SK-N-SH treated with all-trans-retinoic acid at 6 μM for 48 hours (cell line): ENCODE results near the gene UBP1.
A peak's percentile ranks its signal among the peaks of the same experiment; 100 is the strongest.

Experiments used
- ATAC-seq: fragments of 200-7000 bp; cut with Tn5 transposase; 3 replicates; pipeline ENCODE4 v1.9.1; 2020; ENCODE audit warnings: mild to moderate bottlenecking, moderate library complexity
- ARNTL ChIP-seq: fragments of 450-650 bp; formaldehyde crosslinking; IDR thresholded peaks from 2 replicates; pipeline ENCODE4 v1.5.0; 2020; ENCODE audit warnings: low read depth, mild to moderate bottlenecking, moderate library complexity, borderline replicate concordance
- BACH2 ChIP-seq: fragments of 250-450 bp; sonication (Bioruptor Pico); IDR thresholded peaks from 2 replicates; pipeline ENCODE4 v1.9.0; 2021; ENCODE audit warnings: mild to moderate bottlenecking, borderline replicate concordance
- CSDC2 ChIP-seq: fragments of 250-450 bp; sonication (Bioruptor Pico); IDR thresholded peaks from 2 replicates; pipeline ENCODE4 v1.5.0; 2020; ENCODE audit warnings: mild to moderate bottlenecking, moderate library complexity
- ESRRG ChIP-seq: fragments of 250-450 bp; sonication (Bioruptor Pico); IDR thresholded peaks from 2 replicates; pipeline ENCODE4 v1.6.1; 2021; ENCODE audit warnings: mild to moderate bottlenecking
- GLIS3 ChIP-seq: fragments of 250-450 bp; sonication (Bioruptor Pico); IDR thresholded peaks from 2 replicates; pipeline ENCODE4 v1.5.0; 2020; ENCODE audit warnings: mild to moderate bottlenecking, moderate library complexity
- ISL1 ChIP-seq: fragments of 250-450 bp; sonication (Bioruptor Pico); IDR thresholded peaks from 2 replicates; pipeline ENCODE4 v2.1.2; 2022; ENCODE audit warnings: mild to moderate bottlenecking, moderate library complexity
- PPARA ChIP-seq: fragments of 250-450 bp; sonication (Bioruptor Pico); IDR thresholded peaks from 2 replicates; pipeline ENCODE4 v1.5.0; 2020; ENCODE audit warnings: mild to moderate bottlenecking, borderline replicate concordance
- RARB ChIP-seq: fragments of 250-450 bp; sonication (Bioruptor Pico); IDR thresholded peaks from 2 replicates; pipeline ENCODE4 v1.8.0; 2021; ENCODE audit warnings: mild to moderate bottlenecking, moderate library complexity
- TCF4 ChIP-seq: fragments of 250-450 bp; sonication (Bioruptor Pico); IDR thresholded peaks from 2 replicates; pipeline ENCODE4 v1.8.0; 2021; ENCODE audit warnings: mild to moderate bottlenecking, moderate library complexity, borderline replicate concordance
- TOX ChIP-seq: fragments of 250-450 bp; sonication (Bioruptor Pico); IDR thresholded peaks from 2 replicates; pipeline ENCODE4 v1.8.0; 2021; ENCODE audit warnings: mild to moderate bottlenecking, moderate library complexity, borderline replicate concordance
- ZC3H10 ChIP-seq: fragments of 250-450 bp; sonication (Bioruptor Pico); IDR thresholded peaks from 2 replicates; pipeline ENCODE4 v1.5.1; 2021; ENCODE audit warnings: mild to moderate bottlenecking, moderate library complexity
- ZNF565 ChIP-seq: fragments of 450-650 bp; formaldehyde crosslinking; conservative IDR thresholded peaks from 2 replicates; pipeline ENCODE4 v1.5.0; 2020; ENCODE audit warnings: low read depth, mild to moderate bottlenecking, moderate library complexity
- ZNF8 ChIP-seq: fragments of 450-650 bp; formaldehyde crosslinking; IDR thresholded peaks from 2 replicates; pipeline ENCODE4 v1.5.0; 2020; ENCODE audit warnings: mild to moderate bottlenecking, moderate library complexity
- TF ChIP-seq, protein P1 (sequence below): fragments of 250-450 bp; sonication (Bioruptor Pico); IDR thresholded peaks from 2 replicates; pipeline ENCODE4 v1.5.1; 2020; ENCODE audit warnings: low read depth, mild to moderate bottlenecking, moderate library complexity
- TF ChIP-seq, protein P2 (sequence below): fragments of 250-450 bp; sonication (Bioruptor Pico); IDR thresholded peaks from 2 replicates; pipeline ENCODE4 v1.8.0; 2020; ENCODE audit warnings: mild to moderate bottlenecking, moderate library complexity, borderline replicate concordance
- TF ChIP-seq, protein P3 (sequence below): fragments of 250-450 bp; sonication (Bioruptor Pico); IDR thresholded peaks from 2 replicates; pipeline ENCODE4 v1.5.0; 2020; ENCODE audit warnings: mild to moderate bottlenecking, moderate library complexity
- TF ChIP-seq, protein P4 (sequence below): fragments of 250-450 bp; sonication (Bioruptor Pico); IDR thresholded peaks from 2 replicates; pipeline ENCODE4 v1.8.0; 2021; ENCODE audit warnings: low read depth, mild to moderate bottlenecking, moderate library complexity, borderline replicate concordance
- TF ChIP-seq, protein P5 (sequence below): fragments of 250-450 bp; sonication (Bioruptor Pico); IDR thresholded peaks from 2 replicates; pipeline ENCODE4 v1.5.1; 2021; ENCODE audit warnings: mild to moderate bottlenecking, moderate library complexity

UBP1 gene

DNA sequence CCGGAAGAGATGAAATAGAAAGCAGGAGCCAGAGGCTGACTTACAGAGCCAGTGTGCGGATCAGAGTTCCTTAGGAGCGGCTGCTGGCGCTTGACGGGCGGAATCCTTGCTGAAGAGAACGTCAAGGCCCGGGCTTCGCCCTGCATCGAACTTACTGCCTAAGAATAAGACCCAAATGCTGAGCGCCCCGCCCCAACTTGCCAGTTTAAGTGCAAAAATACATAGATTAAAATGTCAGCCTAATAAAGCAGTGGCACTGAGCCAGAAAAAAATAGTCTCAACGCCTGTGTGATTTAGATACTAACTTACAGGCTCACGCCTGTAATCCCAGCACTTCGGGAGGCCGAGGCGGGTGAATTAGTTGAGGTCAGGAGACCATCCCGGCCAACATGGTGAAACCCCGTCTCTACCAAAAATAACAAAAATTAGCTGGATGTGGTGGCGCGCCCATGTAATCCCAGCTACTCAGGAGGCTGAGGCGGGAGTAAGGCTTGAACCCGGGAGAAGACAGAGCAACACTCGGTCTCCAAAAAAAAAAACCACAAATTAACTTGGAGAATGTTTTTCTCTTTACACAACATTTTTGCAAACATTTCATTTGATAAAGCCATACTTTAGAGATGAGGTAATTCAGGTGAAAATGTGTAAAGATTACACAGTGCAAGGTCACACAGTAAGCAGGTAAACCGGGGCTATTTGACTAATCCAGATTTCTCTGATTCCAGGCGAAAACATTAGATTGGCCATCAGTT lies 1.2 kb upstream of the UBP1 start (continued):
- TF ChIP-seq, protein P1, sequence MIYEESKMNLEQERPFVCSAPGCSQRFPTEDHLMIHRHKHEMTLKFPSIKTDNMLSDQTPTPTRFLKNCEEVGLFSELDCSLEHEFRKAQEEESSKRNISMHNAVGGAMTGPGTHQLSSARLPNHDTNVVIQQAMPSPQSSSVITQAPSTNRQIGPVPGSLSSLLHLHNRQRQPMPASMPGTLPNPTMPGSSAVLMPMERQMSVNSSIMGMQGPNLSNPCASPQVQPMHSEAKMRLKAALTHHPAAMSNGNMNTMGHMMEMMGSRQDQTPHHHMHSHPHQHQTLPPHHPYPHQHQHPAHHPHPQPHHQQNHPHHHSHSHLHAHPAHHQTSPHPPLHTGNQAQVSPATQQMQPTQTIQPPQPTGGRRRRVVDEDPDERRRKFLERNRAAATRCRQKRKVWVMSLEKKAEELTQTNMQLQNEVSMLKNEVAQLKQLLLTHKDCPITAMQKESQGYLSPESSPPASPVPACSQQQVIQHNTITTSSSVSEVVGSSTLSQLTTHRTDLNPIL, result no peak
- no peak for TF ChIP-seq ESRRG (CRISPR knock-in tag)
- TF ChIP-seq, all 23 proteins: peak for 0

DNA sequence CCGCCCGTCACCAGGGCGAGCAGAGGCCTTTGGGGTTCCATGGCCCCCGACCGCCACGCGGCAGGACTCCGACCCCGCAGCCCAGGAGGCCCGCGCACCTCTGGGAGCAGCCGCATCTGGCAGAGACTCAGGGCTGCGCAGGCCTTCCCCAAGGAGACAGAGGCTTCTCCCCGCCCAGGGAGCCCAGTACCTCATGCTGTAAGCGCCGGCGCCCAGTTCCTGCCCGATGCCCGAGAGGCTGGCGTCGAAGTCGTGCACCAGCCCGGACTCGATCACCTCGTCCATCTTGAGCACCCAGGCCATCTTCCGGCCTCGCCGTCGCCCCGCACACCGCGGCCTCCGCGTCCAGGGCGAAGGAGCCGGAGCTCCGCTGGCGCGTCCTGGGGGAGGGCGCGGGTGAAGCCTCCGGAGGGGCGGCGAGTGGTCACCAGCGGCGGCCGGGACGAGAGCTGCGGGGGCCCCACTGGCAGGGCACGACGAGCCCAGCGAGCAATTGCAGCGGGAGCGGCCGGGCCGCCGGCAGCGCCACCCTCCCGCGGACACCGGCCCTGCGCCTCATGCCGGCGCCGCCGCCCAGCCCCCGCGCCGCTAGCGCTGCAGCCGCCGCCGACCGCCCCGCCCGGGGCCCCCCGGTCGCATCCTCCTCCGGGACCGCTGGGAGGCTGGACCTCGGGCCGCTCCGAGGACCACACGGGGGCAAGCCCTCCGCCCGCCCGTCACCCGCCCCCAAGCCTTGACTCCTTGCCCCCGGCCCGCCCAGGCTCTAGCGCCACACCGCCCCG lies 468 bp downstream of the UBP1 start:
- ATAC-seq, result peak; percentile 4
- TF ChIP-seq ZNF8 (CRISPR knock-in tag) (no peak), ZNF565 (CRISPR knock-in tag) (no peak)
- TF ChIP-seq, protein P2, sequence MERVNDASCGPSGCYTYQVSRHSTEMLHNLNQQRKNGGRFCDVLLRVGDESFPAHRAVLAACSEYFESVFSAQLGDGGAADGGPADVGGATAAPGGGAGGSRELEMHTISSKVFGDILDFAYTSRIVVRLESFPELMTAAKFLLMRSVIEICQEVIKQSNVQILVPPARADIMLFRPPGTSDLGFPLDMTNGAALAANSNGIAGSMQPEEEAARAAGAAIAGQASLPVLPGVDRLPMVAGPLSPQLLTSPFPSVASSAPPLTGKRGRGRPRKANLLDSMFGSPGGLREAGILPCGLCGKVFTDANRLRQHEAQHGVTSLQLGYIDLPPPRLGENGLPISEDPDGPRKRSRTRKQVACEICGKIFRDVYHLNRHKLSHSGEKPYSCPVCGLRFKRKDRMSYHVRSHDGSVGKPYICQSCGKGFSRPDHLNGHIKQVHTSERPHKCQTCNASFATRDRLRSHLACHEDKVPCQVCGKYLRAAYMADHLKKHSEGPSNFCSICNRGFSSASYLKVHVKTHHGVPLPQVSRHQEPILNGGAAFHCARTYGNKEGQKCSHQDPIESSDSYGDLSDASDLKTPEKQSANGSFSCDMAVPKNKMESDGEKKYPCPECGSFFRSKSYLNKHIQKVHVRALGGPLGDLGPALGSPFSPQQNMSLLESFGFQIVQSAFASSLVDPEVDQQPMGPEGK (CRISPR knock-in tag), result 0 out of 2 replicates have a peak, but pooled peaks have one; percentile 31

DNA sequence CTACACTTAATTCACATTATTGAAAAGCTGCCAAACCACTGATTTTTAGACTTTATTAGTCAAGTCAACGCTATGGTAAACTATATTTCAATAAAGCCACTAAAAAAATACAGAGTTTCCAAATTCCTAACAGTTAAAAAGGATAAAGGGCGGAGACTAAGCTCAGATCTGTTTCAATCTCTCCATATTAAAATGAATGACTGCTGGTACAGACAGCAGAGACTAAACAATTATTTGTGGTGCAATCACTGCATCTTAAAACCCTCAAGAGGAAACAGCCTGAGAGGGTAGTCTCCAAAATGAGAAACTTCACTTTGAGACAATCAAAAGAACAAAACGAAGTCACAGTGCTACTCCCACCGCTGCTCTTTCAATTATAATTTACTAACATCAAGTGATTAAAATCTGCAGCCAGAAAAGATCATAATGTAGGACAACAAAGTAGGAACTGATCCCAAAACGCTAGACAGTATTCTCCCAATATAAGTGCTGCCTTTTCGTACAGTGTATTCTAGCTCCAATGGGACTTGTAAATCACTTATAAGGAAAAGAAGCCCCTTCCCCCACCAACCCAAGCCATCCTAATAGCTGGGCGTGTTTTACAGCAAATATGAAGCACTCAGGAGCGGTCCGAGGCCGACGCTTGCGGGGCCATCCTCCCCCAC lies 1.2 kb downstream of the UBP1 start:
- TF ChIP-seq ZNF8 (CRISPR knock-in tag) (no peak), CSDC2 (CRISPR knock-in tag) (no peak), ESRRG (CRISPR knock-in tag) (no peak), TCF4 (CRISPR knock-in tag) (no peak)
- peak; percentile 0; the same call in 1 of the 3 replicates for ATAC-seq

DNA sequence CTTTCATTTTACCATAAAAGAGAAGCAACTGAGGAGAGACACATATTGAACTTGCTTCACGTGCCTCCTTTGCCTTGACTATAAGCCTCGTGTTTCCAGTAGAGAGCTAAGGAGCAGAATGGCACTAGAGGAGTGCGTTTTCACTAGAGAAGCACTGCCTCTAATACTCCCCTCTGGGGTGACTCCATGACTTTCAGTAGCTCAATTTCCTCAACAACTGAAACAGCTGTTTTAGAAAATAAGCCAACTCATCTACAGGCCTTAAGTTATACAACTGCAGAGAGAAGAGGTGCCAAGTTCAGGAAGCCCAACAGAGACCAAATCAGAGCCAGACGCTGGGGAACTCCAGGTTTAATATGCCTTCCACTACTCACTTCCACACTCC lies 1.9 kb downstream of the UBP1 start:
- no peak for ATAC-seq
- TF ChIP-seq ISL1 (CRISPR knock-in tag) (no peak), ZNF565 (CRISPR knock-in tag) (no peak), BACH2 (CRISPR knock-in tag) (no peak), CSDC2 (CRISPR knock-in tag) (no peak), ARNTL (CRISPR knock-in tag) (no peak), ESRRG (CRISPR knock-in tag) (no peak), RARB (CRISPR knock-in tag) (no peak), PPARA (no peak), TOX (CRISPR knock-in tag) (no peak), GLIS3 (no peak), ZC3H10 (CRISPR knock-in tag) (no peak), TCF4 (CRISPR knock-in tag) (no peak)
- TF ChIP-seq, protein P3, sequence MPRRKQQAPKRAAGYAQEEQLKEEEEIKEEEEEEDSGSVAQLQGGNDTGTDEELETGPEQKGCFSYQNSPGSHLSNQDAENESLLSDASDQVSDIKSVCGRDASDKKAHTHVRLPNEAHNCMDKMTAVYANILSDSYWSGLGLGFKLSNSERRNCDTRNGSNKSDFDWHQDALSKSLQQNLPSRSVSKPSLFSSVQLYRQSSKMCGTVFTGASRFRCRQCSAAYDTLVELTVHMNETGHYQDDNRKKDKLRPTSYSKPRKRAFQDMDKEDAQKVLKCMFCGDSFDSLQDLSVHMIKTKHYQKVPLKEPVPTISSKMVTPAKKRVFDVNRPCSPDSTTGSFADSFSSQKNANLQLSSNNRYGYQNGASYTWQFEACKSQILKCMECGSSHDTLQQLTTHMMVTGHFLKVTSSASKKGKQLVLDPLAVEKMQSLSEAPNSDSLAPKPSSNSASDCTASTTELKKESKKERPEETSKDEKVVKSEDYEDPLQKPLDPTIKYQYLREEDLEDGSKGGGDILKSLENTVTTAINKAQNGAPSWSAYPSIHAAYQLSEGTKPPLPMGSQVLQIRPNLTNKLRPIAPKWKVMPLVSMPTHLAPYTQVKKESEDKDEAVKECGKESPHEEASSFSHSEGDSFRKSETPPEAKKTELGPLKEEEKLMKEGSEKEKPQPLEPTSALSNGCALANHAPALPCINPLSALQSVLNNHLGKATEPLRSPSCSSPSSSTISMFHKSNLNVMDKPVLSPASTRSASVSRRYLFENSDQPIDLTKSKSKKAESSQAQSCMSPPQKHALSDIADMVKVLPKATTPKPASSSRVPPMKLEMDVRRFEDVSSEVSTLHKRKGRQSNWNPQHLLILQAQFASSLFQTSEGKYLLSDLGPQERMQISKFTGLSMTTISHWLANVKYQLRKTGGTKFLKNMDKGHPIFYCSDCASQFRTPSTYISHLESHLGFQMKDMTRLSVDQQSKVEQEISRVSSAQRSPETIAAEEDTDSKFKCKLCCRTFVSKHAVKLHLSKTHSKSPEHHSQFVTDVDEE (CRISPR knock-in tag), result no peak
- TF ChIP-seq, protein P4, sequence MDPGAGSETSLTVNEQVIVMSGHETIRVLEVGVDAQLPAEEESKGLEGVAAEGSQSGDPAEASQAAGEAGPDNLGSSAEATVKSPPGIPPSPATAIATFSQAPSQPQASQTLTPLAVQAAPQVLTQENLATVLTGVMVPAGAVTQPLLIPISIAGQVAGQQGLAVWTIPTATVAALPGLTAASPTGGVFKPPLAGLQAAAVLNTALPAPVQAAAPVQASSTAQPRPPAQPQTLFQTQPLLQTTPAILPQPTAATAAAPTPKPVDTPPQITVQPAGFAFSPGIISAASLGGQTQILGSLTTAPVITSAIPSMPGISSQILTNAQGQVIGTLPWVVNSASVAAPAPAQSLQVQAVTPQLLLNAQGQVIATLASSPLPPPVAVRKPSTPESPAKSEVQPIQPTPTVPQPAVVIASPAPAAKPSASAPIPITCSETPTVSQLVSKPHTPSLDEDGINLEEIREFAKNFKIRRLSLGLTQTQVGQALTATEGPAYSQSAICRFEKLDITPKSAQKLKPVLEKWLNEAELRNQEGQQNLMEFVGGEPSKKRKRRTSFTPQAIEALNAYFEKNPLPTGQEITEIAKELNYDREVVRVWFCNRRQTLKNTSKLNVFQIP (CRISPR knock-in tag), result no peak
- TF ChIP-seq, protein P5, sequence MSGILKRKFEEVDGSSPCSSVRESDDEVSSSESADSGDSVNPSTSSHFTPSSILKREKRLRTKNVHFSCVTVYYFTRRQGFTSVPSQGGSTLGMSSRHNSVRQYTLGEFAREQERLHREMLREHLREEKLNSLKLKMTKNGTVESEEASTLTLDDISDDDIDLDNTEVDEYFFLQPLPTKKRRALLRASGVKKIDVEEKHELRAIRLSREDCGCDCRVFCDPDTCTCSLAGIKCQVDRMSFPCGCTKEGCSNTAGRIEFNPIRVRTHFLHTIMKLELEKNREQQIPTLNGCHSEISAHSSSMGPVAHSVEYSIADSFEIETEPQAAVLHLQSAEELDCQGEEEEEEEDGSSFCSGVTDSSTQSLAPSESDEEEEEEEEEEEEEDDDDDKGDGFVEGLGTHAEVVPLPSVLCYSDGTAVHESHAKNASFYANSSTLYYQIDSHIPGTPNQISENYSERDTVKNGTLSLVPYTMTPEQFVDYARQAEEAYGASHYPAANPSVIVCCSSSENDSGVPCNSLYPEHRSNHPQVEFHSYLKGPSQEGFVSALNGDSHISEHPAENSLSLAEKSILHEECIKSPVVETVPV, result no peak
- TF ChIP-seq, protein P1, result no peak
- TF ChIP-seq, protein P2 (CRISPR knock-in tag), result no peak
